Adrenal gland (tissue), 12 donors: ENCODE results near the gene EPSTI1. TPM values are rescaled to one million over a fixed set of nuclear protein-coding genes. Genes with fewer than 3 reads are reported as not detected.

Experiments used
- DNase-seq, 7 donors: peaks; one replicate each; pipeline ENCODE4 v3.0.0-alpha.2; 2019 to 2020
- H3K27ac ChIP-seq, 5 donors: fragments of 200-600 bp; sonication (generic) in 4 of 5; 1 replicate in 3 of 5; 2 replicates in 2 of 5; pipeline versions ENCODE4 v1.5.1 to v1.8.0; 2016 to 2020; ENCODE audit warnings: mild to moderate bottlenecking in 1 of 5
- H3K27me3 ChIP-seq: fragments of 200-600 bp; 2 replicates; pipeline ENCODE4 v1.8.0; 2021
- H3K36me3 ChIP-seq, 2 donors: fragments of 200-600 bp; replicated peaks in 1 of 2; 1 replicate in 1 of 2; 2 replicates in 1 of 2; pipeline versions ENCODE4 v1.5.1 to v1.8.0; 2018 to 2022
- H3K4me1 ChIP-seq, 2 donors: fragments of 200-600 bp; replicated peaks in 1 of 2; 1 replicate in 1 of 2; 2 replicates in 1 of 2; pipeline versions ENCODE4 v1.5.1 to v1.8.0; 2018 to 2021
- H3K4me3 ChIP-seq, 4 donors: fragments of 200-600 bp; sonication (generic) in 3 of 4; one replicate each; pipeline ENCODE4 v1.5.1; 2016 to 2018
- H3K9me3 ChIP-seq, 3 donors: fragments of 200-600 bp; sonication (generic) in 1 of 3; replicated peaks in 1 of 3; 1 replicate in 2 of 3; 2 replicates in 1 of 3; pipeline versions ENCODE4 v1.5.1 to v1.8.0; 2016 to 2021
- POLR2A ChIP-seq, 2 donors: fragments of 450-650 bp; IDR thresholded peaks; one replicate each; pipeline ENCODE4 v1.6.1; 2017; ENCODE audit warnings: antibody characterized with exemption in 2 of 2, mild to moderate bottlenecking in 2 of 2, moderate library complexity in 1 of 2
- WGBS, 4 donors: extraction: QIAGEN DNeasy Blood & Tissue Kit in 2 of 4; methylation state at CpG; one replicate each; pipeline versions ENCODE4 v1.1.5 to v1.1.7; 2013 to 2017; 5-methylcytosine and 5-hydroxymethylcytosine counted together
- intact Hi-C, 2 donors: fragments of 100-400 bp; cut with DNase I; formaldehyde crosslinking; loops; one replicate each; pipeline versions ENCODE4 v1.14.1 to v1.15.0; 2022 to 2023
- polyA plus RNA-seq, 3 donors: library from polyadenylated mRNA; stranded (reverse); fragments of 200-250 nt in 2 of 3; fragments of 350-450 nt in 1 of 3; fragmentation: Illumina TruSeq in 1 of 3; extraction: RNeasy Lipid Tissue Mini Kit (QIAGEN cat#74804) in 1 of 3; gene quantifications; one replicate each; pipeline ENCODE4 v1.2.3, GENCODE V29; 2013 to 2014
- total RNA-seq, 9 donors: library from RNA; depleted of rRNA in 4 of 9; stranded (reverse); fragments of >200 nt in 4 of 9; fragments of 120-200 nt in 1 of 9; fragmentation: NEBNext Ultra II Directional in 1 of 9; extraction: Animal tissue kit (Norgen Biotek cat#: 25700) in 1 of 9; gene quantifications; one replicate each; pipeline versions ENCODE4 v1.1.0 to v1.2.4, GENCODE V29; 2013 to 2023
- TF ChIP-seq, protein P1 (sequence below), 6 experiments: fragments of 450-650 bp in 4 of 6; fragments of 200-600 bp in 2 of 6; sonication (generic) in 1 of 6; IDR thresholded peaks; 1 replicate in 5 of 6; 2 replicates in 1 of 6; pipeline versions ENCODE4 v1.5.1 to v1.8.0; 2016 to 2021; ENCODE audit warnings: antibody characterized with exemption in 6 of 6, mild to moderate bottlenecking in 2 of 6, moderate library complexity in 1 of 6
- donor health status: healthy with polysubstance abuse.
- donor health status: Bipolar disorder and iron deficiency.
- donor health status: DM: yes; HTN: yes; CAD: no.
- donor health status: DM: no; HTN: no; CAD: no.
- donor health status: DM: no; HTN: no; CAD: no.
- donor health status: DM: yes; HTN: yes; CAD: no.

Gene EPSTI1
- total and polyA plus RNA-seq, 12 donors: 6.8 to 36.3 (median 10.2) TPM

DNA sequence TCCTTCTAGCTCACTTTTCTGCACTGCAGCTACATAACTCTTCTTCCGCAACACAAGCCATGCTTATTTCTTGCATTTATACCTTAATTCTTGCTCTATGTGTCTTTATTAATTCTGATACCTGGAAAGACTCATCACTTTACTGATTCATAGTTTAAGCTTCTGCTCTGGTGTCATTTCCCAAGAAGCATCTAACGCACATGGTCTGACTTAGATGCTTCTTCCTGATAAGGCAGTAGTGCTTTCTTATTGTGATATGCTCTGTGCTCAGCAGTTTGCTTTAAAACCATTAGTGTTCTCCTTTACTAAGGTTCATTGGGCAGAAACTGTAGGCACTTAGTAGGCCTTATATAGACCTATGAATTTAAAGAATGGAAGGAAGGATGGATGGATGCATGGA, 66.4 kb downstream of the EPSTI1 start:
- H3K27ac ChIP-seq: no peak overlapping the region
- 94 to 98% (median 95%) methylated on average over 2 of the region's 2 CpGs for WGBS, 4 donors
- H3K9me3 ChIP-seq: no peaks in the 10 kb centered on the region
- no peak for DNase-seq
- peaks cover 0 to 6% of the 10 kb centered on the region in 2 donors for H3K36me3 ChIP-seq
- intact Hi-C loops: no loop called here
- no peak overlapping the region for H3K4me3 ChIP-seq
- no peaks in the 10 kb centered on the region for H3K27me3 ChIP-seq
- no peaks in the 10 kb centered on the region for H3K4me1 ChIP-seq
- TF ChIP-seq, protein P1, sequence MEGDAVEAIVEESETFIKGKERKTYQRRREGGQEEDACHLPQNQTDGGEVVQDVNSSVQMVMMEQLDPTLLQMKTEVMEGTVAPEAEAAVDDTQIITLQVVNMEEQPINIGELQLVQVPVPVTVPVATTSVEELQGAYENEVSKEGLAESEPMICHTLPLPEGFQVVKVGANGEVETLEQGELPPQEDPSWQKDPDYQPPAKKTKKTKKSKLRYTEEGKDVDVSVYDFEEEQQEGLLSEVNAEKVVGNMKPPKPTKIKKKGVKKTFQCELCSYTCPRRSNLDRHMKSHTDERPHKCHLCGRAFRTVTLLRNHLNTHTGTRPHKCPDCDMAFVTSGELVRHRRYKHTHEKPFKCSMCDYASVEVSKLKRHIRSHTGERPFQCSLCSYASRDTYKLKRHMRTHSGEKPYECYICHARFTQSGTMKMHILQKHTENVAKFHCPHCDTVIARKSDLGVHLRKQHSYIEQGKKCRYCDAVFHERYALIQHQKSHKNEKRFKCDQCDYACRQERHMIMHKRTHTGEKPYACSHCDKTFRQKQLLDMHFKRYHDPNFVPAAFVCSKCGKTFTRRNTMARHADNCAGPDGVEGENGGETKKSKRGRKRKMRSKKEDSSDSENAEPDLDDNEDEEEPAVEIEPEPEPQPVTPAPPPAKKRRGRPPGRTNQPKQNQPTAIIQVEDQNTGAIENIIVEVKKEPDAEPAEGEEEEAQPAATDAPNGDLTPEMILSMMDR (IDR thresholded peaks at IDR 0.05): no peak
- no peak for TF ChIP-seq POLR2A (IDR thresholded peaks at IDR 0.05)

DNA sequence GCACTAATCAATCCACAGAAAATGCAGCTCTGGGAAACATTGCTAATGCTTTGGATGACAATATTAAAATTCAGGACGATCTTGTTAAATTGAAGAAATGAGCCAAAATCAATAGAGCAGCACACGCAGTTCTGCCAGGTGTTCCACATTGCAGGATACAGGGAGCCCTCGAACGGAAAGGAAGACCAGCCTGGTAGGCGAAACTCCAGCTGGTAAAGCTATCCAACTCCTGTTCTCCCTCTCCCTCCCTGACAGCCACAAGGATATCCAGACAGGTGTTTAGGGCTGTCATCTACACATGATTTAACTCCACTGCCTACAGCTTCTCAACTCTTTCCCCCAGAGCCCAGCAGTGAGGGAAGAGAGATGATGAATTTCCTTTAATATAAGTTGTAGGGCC, 67.7 kb downstream of the EPSTI1 start:
- Histone ChIP-seq H3K27ac (no peak overlapping the region), H3K4me3 (no peak overlapping the region), H3K27me3 (no peaks in the 10 kb centered on the region), H3K4me1 (no peaks in the 10 kb centered on the region), H3K36me3 (peaks cover 0 to 6% of the 10 kb centered on the region in 2 donors), H3K9me3 (no peaks in the 10 kb centered on the region)
- DNase-seq: no peak
- 90 to 97% (median 94%) methylated on average over 5 of the region's 5 CpGs for WGBS, 4 donors
- intact Hi-C loops: no loop called here
- TF ChIP-seq, protein P1 (IDR thresholded peaks at IDR 0.05): no peak
- TF ChIP-seq POLR2A (IDR thresholded peaks at IDR 0.05): no peak

DNA sequence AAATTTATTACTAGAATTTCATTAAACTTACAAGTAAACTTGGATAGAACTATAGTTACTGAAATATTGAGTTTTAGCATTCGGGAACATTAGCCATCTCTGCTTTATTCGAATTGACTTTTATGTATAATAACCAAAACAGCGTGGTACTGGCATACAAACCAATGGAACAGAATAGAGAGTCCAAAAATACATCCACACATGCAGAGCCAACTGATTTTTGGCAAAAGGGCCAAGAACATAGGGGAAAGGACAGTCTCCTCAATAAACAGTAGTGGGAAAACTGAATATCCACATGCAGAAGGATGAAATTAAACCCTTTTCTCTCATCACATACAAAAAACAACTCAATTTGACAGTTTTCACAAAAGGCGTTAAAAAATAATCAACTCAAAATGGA, 84.3 kb downstream of the EPSTI1 start:
- no peaks in the 10 kb centered on the region for H3K9me3 ChIP-seq
- no peaks in the 10 kb centered on the region for H3K27me3 ChIP-seq
- no peaks in the 10 kb centered on the region for H3K4me1 ChIP-seq
- WGBS, 4 donors: 94 to 98% (median 96%) methylated on average over 4 of the region's 4 CpGs
- TF ChIP-seq, protein P1 (IDR thresholded peaks at IDR 0.05): no peak
- no peak for TF ChIP-seq POLR2A (IDR thresholded peaks at IDR 0.05)
- no peak overlapping the region for H3K4me3 ChIP-seq
- DNase-seq: no peak
- no peak overlapping the region for H3K27ac ChIP-seq
- no peaks in the 10 kb centered on the region for H3K36me3 ChIP-seq
- intact Hi-C loops: no loop called here

DNA sequence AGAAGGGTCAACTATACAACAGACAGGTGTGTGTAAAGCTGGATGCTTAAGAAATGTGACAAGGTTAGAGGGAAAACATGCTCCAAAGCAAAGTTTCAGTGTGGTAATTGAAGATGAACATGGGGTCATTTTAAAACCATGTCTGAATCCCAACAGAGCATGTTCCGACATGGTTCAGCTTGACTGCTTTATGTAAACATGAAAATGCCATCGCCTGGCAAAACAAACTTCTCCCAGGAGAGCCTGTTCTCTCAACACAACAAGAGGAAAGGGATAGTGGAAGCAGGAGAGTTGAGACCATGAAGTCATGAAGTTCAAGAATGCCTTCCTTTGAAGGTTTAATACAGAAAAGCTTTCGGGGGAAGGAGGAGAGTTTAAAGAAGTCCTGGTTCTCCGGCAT, 85.8 kb downstream of the EPSTI1 start:
- no peaks in the 10 kb centered on the region for H3K4me1 ChIP-seq
- WGBS, 4 donors: 92 to 95% (median 94%) methylated on average over 4 of the region's 4 CpGs
- H3K4me3 ChIP-seq: no peak overlapping the region
- no peaks in the 10 kb centered on the region for H3K36me3 ChIP-seq
- intact Hi-C loops: no loop called here
- H3K27ac ChIP-seq: no peak overlapping the region
- no peak for TF ChIP-seq POLR2A (IDR thresholded peaks at IDR 0.05)
- TF ChIP-seq, protein P1 (IDR thresholded peaks at IDR 0.05): no peak
- DNase-seq: no peak
- no peaks in the 10 kb centered on the region for H3K27me3 ChIP-seq
- no peaks in the 10 kb centered on the region for H3K9me3 ChIP-seq
